K562 (cell line): Measurements from ENCODE around the gene GMEB2. TPM values are rescaled to one million over a fixed set of nuclear protein-coding genes. Genes with fewer than 3 reads are reported as not detected.
A peak's percentile ranks its signal among the peaks of the same experiment; 100 is the strongest.

Experiments used
- ATAC-seq: fragments of 200-7000 bp; cut with Tn5 transposase; 3 replicates; pipeline ENCODE4 v1.9.1; 2020; ENCODE audit warnings: moderate library complexity
- BruUV-seq: library from RNA; stranded (reverse); fragments of 400-500 nt; replicated peaks from 2 replicates; lab custom pipeline; 2021; lab: Mats Ljungman, UMichigan
- CTCF ChIA-PET: fragments of 300-600 bp; formaldehyde crosslinking; extraction: SDS; loops from one replicate; lab custom pipeline; 2021; ENCODE audit warnings: low intra/inter-chr PET ratio; lab: Yijun Ruan, JAX
- POLR2A ChIA-PET: fragments of 300-600, 350-650 bp; sonication (Branson Sonifier 250); formaldehyde crosslinking; extraction: SDS; loops from one replicate; lab custom pipeline; 2021; ENCODE audit warnings: antibody characterized with exemption, inconsistent platforms; lab: Yijun Ruan, JAX
- DNase-seq, 4 experiments: peaks; one replicate each; pipeline versions ENCODE4 v3.0.0 to v3.0.0-alpha.2; 2011 to 2018; ENCODE audit warnings: low spot score in 3 of 4, mixed read lengths in 3 of 4; ENCODE audit errors: extremely low read depth in 1 of 4
- FAIRE-seq: peaks from 2 replicates; lab custom pipeline; 2011; peaks lifted over from hg19 to GRCh38; lab: Jason Lieb, UNC
- H2AFZ ChIP-seq: 2 replicates; pipeline ENCODE4 v1.6.0; 2011; ENCODE audit warnings: low read depth, low read length, control low read depth, inconsistent platforms
- H3K27ac ChIP-seq: fragments of 200-600 bp; 3 replicates; pipeline ENCODE4 v1.8.0; 2011; ENCODE audit warnings: low read depth, mild to moderate bottlenecking, control low read depth, inconsistent platforms, low read length, moderate library complexity, mixed read lengths; ENCODE audit errors: extremely low read depth
- H3K27me3 ChIP-seq, 2 experiments: fragments of 300-600 bp in 1 of 2; 2 replicates in 1 of 2; 3 replicates in 1 of 2; pipeline versions ENCODE4 v1.6.0 to v1.8.0; 2011; ENCODE audit warnings: inconsistent platforms in 2 of 2, low read length in 2 of 2, mild to moderate bottlenecking in 1 of 2, mixed read lengths in 1 of 2, moderate library complexity in 1 of 2; ENCODE audit not compliant: control insufficient read depth in 2 of 2, insufficient read depth in 2 of 2
- H3K36me3 ChIP-seq: fragments of 300-600 bp; 3 replicates; pipeline ENCODE4 v1.8.0; 2011; ENCODE audit warnings: mild to moderate bottlenecking, low read length, inconsistent platforms; ENCODE audit not compliant: control insufficient read depth, insufficient read depth
- H3K4me1 ChIP-seq, 2 experiments: fragments of 200-600 bp in 1 of 2; replicated peaks in 1 of 2; 2 replicates in 1 of 2; 3 replicates in 1 of 2; pipeline versions ENCODE4 v1.5.1 to v1.8.0; 2011; ENCODE audit warnings: inconsistent platforms in 2 of 2, low read length in 2 of 2, mild to moderate bottlenecking in 1 of 2, mixed read lengths in 1 of 2, moderate library complexity in 1 of 2; ENCODE audit not compliant: control insufficient read depth in 2 of 2, insufficient read depth in 2 of 2
- H3K4me2 ChIP-seq: 2 replicates; pipeline ENCODE4 v1.6.1; 2011; ENCODE audit warnings: low read length, control low read depth, inconsistent platforms, mixed read lengths; ENCODE audit not compliant: insufficient read depth
- H3K4me3 ChIP-seq: fragments of 200-600 bp; sonication (generic), shearing (Covaris generic); 2 replicates; pipeline ENCODE4 v1.5.1; 2016; ENCODE audit warnings: control low read depth, inconsistent platforms
- H3K79me2 ChIP-seq: fragments of 200-600 bp; 3 replicates; pipeline ENCODE4 v1.8.0; 2011; ENCODE audit warnings: low read length, inconsistent platforms; ENCODE audit not compliant: control insufficient read depth, insufficient read depth
- H3K9ac ChIP-seq, 2 experiments: 2 replicates each; pipeline versions ENCODE4 v1.6.0 to v1.6.1; 2011; ENCODE audit warnings: low read depth in 2 of 2, low read length in 2 of 2, control low read depth in 1 of 2, inconsistent platforms in 1 of 2, mild to moderate bottlenecking in 1 of 2, mixed read lengths in 1 of 2; ENCODE audit not compliant: insufficient read depth in 1 of 2
- H3K9me1 ChIP-seq: one replicate; pipeline ENCODE4 v1.6.0; 2011; ENCODE audit warnings: inconsistent platforms, mild to moderate bottlenecking, low read length, moderate library complexity; ENCODE audit not compliant: control insufficient read depth, insufficient read depth
- H3K9me3 ChIP-seq: replicated peaks from 2 replicates; pipeline ENCODE4 v1.5.1; 2011; ENCODE audit warnings: low read depth, low read length, inconsistent platforms; ENCODE audit not compliant: control insufficient read depth, insufficient read depth
- H4K20me1 ChIP-seq: replicated peaks from 2 replicates; pipeline ENCODE4 v1.6.1; 2011; ENCODE audit warnings: low read length, inconsistent platforms, mixed read lengths; ENCODE audit not compliant: control insufficient read depth, insufficient read depth
- CTCF ChIP-seq, 3 experiments: IDR thresholded peaks in 2 of 3; conservative IDR thresholded peaks in 1 of 3; 2 replicates each; pipeline ENCODE4 v1.5.1; 2011 to 2012; ENCODE audit warnings: low read length in 3 of 3, mild to moderate bottlenecking in 3 of 3, control low read depth in 2 of 3, improper control_type of control experiment in 1 of 3, inconsistent platforms in 1 of 3, low read depth in 1 of 3, mixed read lengths in 1 of 3, moderate library complexity in 1 of 3; ENCODE audit not compliant: insufficient read depth in 2 of 3
- L3MBTL2 ChIP-seq: fragments of 450-650 bp; IDR thresholded peaks from 2 replicates; pipeline ENCODE4 v1.6.1; 2016; ENCODE audit warnings: mild to moderate bottlenecking, moderate library complexity
- NFIC ChIP-seq: fragments of 450-650 bp; IDR thresholded peaks from 2 replicates; pipeline ENCODE4 v1.6.1; 2017; ENCODE audit warnings: mild to moderate bottlenecking, inconsistent platforms
- WGBS: fragments of 100-300 bp; shearing (Covaris generic); methylation state at CpG from one replicate; pipeline ENCODE4 v1.1.6; 2016; ENCODE audit warnings: low coverage, mixed read lengths; ENCODE audit not compliant: insufficient coverage; ENCODE audit errors: missing lambda C conversion rate; 5-methylcytosine and 5-hydroxymethylcytosine counted together
- in situ Hi-C: fragments of 300-500 bp; cut with MboI; formaldehyde crosslinking; loops from 4 replicates; pipeline ENCODE4 v1.15.0; 2018; ENCODE audit warnings: inconsistent platforms, mixed read lengths
- intact Hi-C: fragments of 100-400 bp; cut with micrococcal nuclease; formaldehyde crosslinking; loops from 2 replicates; pipeline ENCODE4 v1.14.2; 2022
- polyA plus RNA-seq, 8 experiments: library from polyadenylated mRNA; depleted of rRNA in 4 of 8; stranded (reverse) in 5 of 8; unstranded in 3 of 8; fragments of >200 nt; fragmentation: Nextera tagmentation in 2 of 8; fragmentation: Illumina TruSeq in 1 of 8; extraction: Ambion mirVana in 2 of 8; extraction: Trizol in 1 of 8; gene quantifications; 2 replicates each; pipeline versions ENCODE4 v1.2.1 to v1.2.3, GENCODE V29; 2011 to 2014; ENCODE audit warnings: inconsistent platforms in 1 of 8, missing spikeins in 1 of 8
- total RNA-seq, 7 experiments: library from RNA; depleted of rRNA in 6 of 7; stranded (reverse); fragments of >200 nt in 6 of 7; fragmentation: Illumina TruSeq in 2 of 7; extraction: Trizol in 2 of 7; gene quantifications; 2 replicates each; pipeline versions ENCODE4 v1.2.1 to v1.2.3, GENCODE V29; 2011 to 2021; ENCODE audit warnings: low replicate concordance in 1 of 7
- TF ChIP-seq, protein P1 (sequence below): IDR thresholded peaks from 2 replicates; pipeline ENCODE4 v1.6.1; 2011; ENCODE audit warnings: borderline replicate concordance, low read depth, mild to moderate bottlenecking, moderate library complexity, low read length; ENCODE audit not compliant: insufficient read depth, poor library complexity, severe bottlenecking
- TF ChIP-seq, protein P2 (sequence below), 2 experiments: fragments of 450-650 bp; formaldehyde crosslinking in 1 of 2; IDR thresholded peaks; 2 replicates each; pipeline versions ENCODE4 v1.4.0 to v1.6.1; 2014 to 2020; ENCODE audit warnings: mild to moderate bottlenecking in 2 of 2, borderline replicate concordance in 1 of 2, low read depth in 1 of 2

GMEB2 gene
- total and polyA plus RNA-seq, 9 of the 15 experiments (the other 6 are each of a cell fraction or from before 2014, with no cell fraction given): 0.03 to 13.9 (median 6.3) TPM

GRCh38 chr20:63652192-63652980, 25.5 kb upstream of the GMEB2 start:
- Histone ChIP-seq H3K79me2 (peaks cover 43% of the 10 kb centered on the region), H3K27ac (peak overlapping the region; percentile 82; the same call in 2 of the 3 replicates), H3K9me3 (no peaks in the 10 kb centered on the region), H3K9me1 (peaks cover 3% of the 10 kb centered on the region), H3K4me1 (peaks cover 30 to 72% of the 10 kb centered on the region in 2 experiments), H3K9ac (peak overlapping the region; percentile 31 to 92; a peak in 3 of 4 replicates), H4K20me1 (no peaks in the 10 kb centered on the region; the same call in 1 of the 2 replicates), H2AFZ (peak overlapping the region; percentile 72), H3K36me3 (peaks cover 7% of the 10 kb centered on the region; the same call in 1 of the 3 replicates), H3K4me2 (peak overlapping the region; percentile 66), H3K27me3 (no peaks in the 10 kb centered on the region), H3K4me3 (peak overlapping the region; percentile 68)
- CTCF ChIA-PET: no interaction called here
- in situ Hi-C loops: no loop called here
- no TSS peak for BruUV-seq
- DNase-seq: peak; percentile 59 to 66 (median 63)
- intact Hi-C loops: loop anchor here (10.0 kb wide), 1 partner anchor 118 kb away; the partner anchor contains the start of gene PTK6
- POLR2A ChIA-PET: interaction anchor here (0.6 to 1.0 kb wide), 3 partner anchors 10 to 213 kb away, joined by 3 to 8 read pairs (median 3); no protein-coding TSS in a partner anchor
- no peak for FAIRE-seq
- 1% methylated on average over 25 of the region's 91 CpGs for WGBS
- peak; percentile 28 for ATAC-seq
- TF ChIP-seq NFIC: no peak
- TF ChIP-seq, protein P1, sequence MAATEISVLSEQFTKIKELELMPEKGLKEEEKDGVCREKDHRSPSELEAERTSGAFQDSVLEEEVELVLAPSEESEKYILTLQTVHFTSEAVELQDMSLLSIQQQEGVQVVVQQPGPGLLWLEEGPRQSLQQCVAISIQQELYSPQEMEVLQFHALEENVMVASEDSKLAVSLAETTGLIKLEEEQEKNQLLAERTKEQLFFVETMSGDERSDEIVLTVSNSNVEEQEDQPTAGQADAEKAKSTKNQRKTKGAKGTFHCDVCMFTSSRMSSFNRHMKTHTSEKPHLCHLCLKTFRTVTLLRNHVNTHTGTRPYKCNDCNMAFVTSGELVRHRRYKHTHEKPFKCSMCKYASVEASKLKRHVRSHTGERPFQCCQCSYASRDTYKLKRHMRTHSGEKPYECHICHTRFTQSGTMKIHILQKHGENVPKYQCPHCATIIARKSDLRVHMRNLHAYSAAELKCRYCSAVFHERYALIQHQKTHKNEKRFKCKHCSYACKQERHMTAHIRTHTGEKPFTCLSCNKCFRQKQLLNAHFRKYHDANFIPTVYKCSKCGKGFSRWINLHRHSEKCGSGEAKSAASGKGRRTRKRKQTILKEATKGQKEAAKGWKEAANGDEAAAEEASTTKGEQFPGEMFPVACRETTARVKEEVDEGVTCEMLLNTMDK: peak; percentile 35
- TF ChIP-seq, protein P2, sequence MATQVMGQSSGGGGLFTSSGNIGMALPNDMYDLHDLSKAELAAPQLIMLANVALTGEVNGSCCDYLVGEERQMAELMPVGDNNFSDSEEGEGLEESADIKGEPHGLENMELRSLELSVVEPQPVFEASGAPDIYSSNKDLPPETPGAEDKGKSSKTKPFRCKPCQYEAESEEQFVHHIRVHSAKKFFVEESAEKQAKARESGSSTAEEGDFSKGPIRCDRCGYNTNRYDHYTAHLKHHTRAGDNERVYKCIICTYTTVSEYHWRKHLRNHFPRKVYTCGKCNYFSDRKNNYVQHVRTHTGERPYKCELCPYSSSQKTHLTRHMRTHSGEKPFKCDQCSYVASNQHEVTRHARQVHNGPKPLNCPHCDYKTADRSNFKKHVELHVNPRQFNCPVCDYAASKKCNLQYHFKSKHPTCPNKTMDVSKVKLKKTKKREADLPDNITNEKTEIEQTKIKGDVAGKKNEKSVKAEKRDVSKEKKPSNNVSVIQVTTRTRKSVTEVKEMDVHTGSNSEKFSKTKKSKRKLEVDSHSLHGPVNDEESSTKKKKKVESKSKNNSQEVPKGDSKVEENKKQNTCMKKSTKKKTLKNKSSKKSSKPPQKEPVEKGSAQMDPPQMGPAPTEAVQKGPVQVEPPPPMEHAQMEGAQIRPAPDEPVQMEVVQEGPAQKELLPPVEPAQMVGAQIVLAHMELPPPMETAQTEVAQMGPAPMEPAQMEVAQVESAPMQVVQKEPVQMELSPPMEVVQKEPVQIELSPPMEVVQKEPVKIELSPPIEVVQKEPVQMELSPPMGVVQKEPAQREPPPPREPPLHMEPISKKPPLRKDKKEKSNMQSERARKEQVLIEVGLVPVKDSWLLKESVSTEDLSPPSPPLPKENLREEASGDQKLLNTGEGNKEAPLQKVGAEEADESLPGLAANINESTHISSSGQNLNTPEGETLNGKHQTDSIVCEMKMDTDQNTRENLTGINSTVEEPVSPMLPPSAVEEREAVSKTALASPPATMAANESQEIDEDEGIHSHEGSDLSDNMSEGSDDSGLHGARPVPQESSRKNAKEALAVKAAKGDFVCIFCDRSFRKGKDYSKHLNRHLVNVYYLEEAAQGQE (IDR thresholded peaks at IDR 0.05; ENCODE audit: borderline replicate concordance): no peak
- TF ChIP-seq, protein P2 (CRISPR knock-in tag; IDR thresholded peaks at IDR 0.05; ENCODE audit: low read depth): peak; percentile 33; the same call in 1 of the 2 replicates
- 0 out of 6 replicates have a peak, but pooled peaks of 1 of the 3 experiments have one; percentile 2 for TF ChIP-seq CTCF (IDR thresholded peaks at IDR 0.05 in 2 of 3, conservative IDR thresholded peaks at IDR 0.05 in 1 of 3; ENCODE audit: insufficient read depth in 2 of 3, low read depth in 1 of 3, low read length in 3 of 3)
- peak; percentile 86 for TF ChIP-seq L3MBTL2
